Measurements from ENCODE around the gene ZNF830.

The ZNF830 gene

GRCh38 chr17:35002876-35003551 lies 41.7 kb downstream of the ZNF830 start:
- no peak overlapping the region for H3K4me3 ChIP-seq (ENCODE audit: low read depth, low read length)
- no peaks in the 10 kb centered on the region for H3K4me1 ChIP-seq
- TF ChIP-seq, protein P1, sequence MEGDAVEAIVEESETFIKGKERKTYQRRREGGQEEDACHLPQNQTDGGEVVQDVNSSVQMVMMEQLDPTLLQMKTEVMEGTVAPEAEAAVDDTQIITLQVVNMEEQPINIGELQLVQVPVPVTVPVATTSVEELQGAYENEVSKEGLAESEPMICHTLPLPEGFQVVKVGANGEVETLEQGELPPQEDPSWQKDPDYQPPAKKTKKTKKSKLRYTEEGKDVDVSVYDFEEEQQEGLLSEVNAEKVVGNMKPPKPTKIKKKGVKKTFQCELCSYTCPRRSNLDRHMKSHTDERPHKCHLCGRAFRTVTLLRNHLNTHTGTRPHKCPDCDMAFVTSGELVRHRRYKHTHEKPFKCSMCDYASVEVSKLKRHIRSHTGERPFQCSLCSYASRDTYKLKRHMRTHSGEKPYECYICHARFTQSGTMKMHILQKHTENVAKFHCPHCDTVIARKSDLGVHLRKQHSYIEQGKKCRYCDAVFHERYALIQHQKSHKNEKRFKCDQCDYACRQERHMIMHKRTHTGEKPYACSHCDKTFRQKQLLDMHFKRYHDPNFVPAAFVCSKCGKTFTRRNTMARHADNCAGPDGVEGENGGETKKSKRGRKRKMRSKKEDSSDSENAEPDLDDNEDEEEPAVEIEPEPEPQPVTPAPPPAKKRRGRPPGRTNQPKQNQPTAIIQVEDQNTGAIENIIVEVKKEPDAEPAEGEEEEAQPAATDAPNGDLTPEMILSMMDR (IDR thresholded peaks at IDR 0.05; ENCODE audit: low read depth, low read length), result no peak
- no peaks in the 10 kb centered on the region for H3K27me3 ChIP-seq
- peaks cover 72% of the 10 kb centered on the region for H3K36me3 ChIP-seq
- no peaks in the 10 kb centered on the region for H3K9me3 ChIP-seq
- DNase-seq, result no peak

DNA sequence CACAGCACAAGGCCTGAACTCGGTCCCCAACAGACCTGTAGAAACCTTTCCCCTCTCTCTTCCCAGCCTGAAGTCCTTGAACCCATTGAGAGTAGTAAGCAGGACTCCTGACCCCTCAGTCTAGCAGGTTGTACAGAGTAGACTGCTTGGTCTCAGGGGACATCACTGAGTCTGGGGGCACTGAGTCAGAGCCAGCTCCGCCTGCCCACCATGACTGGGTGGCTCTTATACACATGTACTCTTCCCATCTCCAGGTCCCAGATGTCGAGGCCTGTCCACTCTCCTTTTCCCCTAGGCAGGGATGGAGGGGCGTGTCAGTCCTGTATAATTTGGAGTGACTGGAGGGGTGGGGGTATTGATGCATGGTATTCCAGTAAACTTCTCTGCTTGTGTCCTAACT lies 42.4 kb downstream of the ZNF830 start:
- TF ChIP-seq, protein P1 (IDR thresholded peaks at IDR 0.05; ENCODE audit: low read depth, low read length), result no peak
- Histone ChIP-seq H3K27me3 (no peaks in the 10 kb centered on the region), H3K9me3 (no peaks in the 10 kb centered on the region), H3K4me3 (ENCODE audit: low read depth, low read length) (no peak overlapping the region), H3K36me3 (peaks cover 66% of the 10 kb centered on the region), H3K4me1 (no peaks in the 10 kb centered on the region)
- no peak for DNase-seq

DNA sequence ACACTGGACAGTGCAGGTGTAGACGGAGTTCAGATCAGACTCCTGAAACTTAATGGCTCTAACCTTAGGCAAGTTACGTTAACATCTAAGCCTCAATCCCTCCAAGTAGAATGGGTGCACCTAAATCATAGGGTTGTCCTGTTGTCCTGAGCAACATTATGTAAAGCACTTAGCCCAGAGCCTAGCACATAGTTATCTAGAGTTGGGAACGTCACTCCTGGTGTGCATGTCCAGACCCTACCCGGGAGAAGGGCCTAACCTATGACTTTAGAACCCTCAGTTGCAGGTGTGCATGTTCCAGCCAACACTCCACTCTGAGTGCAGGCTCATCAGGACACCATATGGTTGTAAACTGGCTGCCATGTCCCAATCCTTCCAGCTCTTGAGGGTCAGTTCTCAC lies 45.0 kb downstream of the ZNF830 start:
- Histone ChIP-seq H3K36me3 (peaks cover 46% of the 10 kb centered on the region), H3K4me3 (ENCODE audit: low read depth, low read length) (no peak overlapping the region), H3K9me3 (no peaks in the 10 kb centered on the region), H3K27me3 (no peaks in the 10 kb centered on the region), H3K4me1 (no peaks in the 10 kb centered on the region)
- no peak for DNase-seq
- TF ChIP-seq, protein P1 (IDR thresholded peaks at IDR 0.05; ENCODE audit: low read depth, low read length), result no peak

DNA sequence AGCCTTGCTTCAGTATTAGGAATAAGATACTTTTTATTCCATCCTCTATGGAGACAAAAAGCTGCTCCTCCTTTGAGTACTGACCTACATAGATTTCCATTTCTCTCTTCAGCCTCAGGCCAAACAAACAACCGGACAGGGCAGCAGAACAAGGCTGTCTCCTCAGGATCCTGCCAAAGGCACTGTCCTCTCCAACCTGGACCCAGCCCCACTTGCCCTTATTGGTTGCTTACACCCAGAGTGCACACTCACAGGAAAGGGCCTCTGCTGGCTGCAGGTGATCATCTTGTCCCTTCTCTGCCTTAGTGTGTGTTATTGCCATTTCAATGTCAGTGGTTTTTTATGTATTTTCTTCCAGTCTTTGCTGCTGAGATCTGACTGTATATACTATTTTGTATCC lies 45.6 kb downstream of the ZNF830 start:
- H3K4me3 ChIP-seq (ENCODE audit: low read depth, low read length), result no peak overlapping the region
- no peaks in the 10 kb centered on the region for H3K27me3 ChIP-seq
- peaks cover 2% of the 10 kb centered on the region; the same call in 1 of the 2 replicates for H3K4me1 ChIP-seq
- H3K36me3 ChIP-seq, result peaks cover 40% of the 10 kb centered on the region
- H3K9me3 ChIP-seq, result no peaks in the 10 kb centered on the region
- no peak for DNase-seq
- TF ChIP-seq, protein P1 (IDR thresholded peaks at IDR 0.05; ENCODE audit: low read depth, low read length), result no peak

- H3K9me3 ChIP-seq, result no peaks in the 10 kb centered on the region
- H3K4me1 ChIP-seq, result peaks cover 3% of the 10 kb centered on the region; the same call in 1 of the 2 replicates
- DNase-seq, result no peak
- H3K4me3 ChIP-seq (ENCODE audit: low read depth, low read length), result no peak overlapping the region
- peaks cover 19% of the 10 kb centered on the region for H3K36me3 ChIP-seq
- H3K27me3 ChIP-seq, result no peaks in the 10 kb centered on the region
- TF ChIP-seq, protein P1 (IDR thresholded peaks at IDR 0.05; ENCODE audit: low read depth, low read length), result no peak
These were observed 48.8 kb downstream of the ZNF830 start for GRCh38 chr17:35010093-35010492.

- TF ChIP-seq, protein P1 (IDR thresholded peaks at IDR 0.05; ENCODE audit: low read depth, low read length), result no peak
- Histone ChIP-seq H3K9me3 (no peaks in the 10 kb centered on the region), H3K27me3 (no peaks in the 10 kb centered on the region), H3K4me3 (ENCODE audit: low read depth, low read length) (no peak overlapping the region), H3K4me1 (peaks cover 3% of the 10 kb centered on the region; the same call in 1 of the 2 replicates), H3K36me3 (peaks cover 14% of the 10 kb centered on the region)
- DNase-seq, result no peak
These were observed 50.4 kb downstream of the ZNF830 start for GRCh38 chr17:35011671-35012216.

Data from BE2C (cell line).